Transverse colon (tissue), 4 donors: Measurements from ENCODE around the gene C1orf115. TPM values are rescaled to one million over a fixed set of nuclear protein-coding genes. Genes with fewer than 3 reads are reported as not detected.

ENCODE experiments used
- DNase-seq: peaks from one replicate; pipeline ENCODE4 v3.0.0-alpha.2; 2019
- H3K27ac ChIP-seq, 4 donors: fragments of 200-600 bp; sonication (generic); 2 replicates each; pipeline ENCODE4 v1.5.1; 2016 to 2018; ENCODE audit warnings: inconsistent platforms in 4 of 4
- H3K27me3 ChIP-seq: fragments of 200-600 bp; sonication (generic); 2 replicates; pipeline ENCODE4 v1.5.1; 2017; ENCODE audit warnings: inconsistent platforms
- H3K36me3 ChIP-seq, 4 donors: fragments of 200-600 bp; sonication (generic); 2 replicates each; pipeline ENCODE4 v1.5.1; 2017 to 2019; ENCODE audit warnings: inconsistent platforms in 4 of 4
- H3K4me1 ChIP-seq, 4 donors: fragments of 200-600 bp; sonication (generic); 2 replicates each; pipeline ENCODE4 v1.5.1; 2017 to 2020; ENCODE audit warnings: inconsistent platforms in 4 of 4
- H3K4me3 ChIP-seq, 4 donors: fragments of 200-600 bp; sonication (generic); 1 replicate in 1 of 4; 2 replicates in 3 of 4; pipeline versions ENCODE4 v1.5.1 to v1.6.1; 2017 to 2019; ENCODE audit warnings: inconsistent platforms in 4 of 4
- H3K9me3 ChIP-seq, 2 donors: fragments of 200-600 bp; sonication (generic); 2 replicates each; pipeline ENCODE4 v1.5.1; 2017 to 2019; ENCODE audit warnings: inconsistent platforms in 2 of 2
- CTCF ChIP-seq, 5 experiments: fragments of 200-600 bp in 3 of 5; fragments of 450-650 bp in 2 of 5; sonication (generic) in 3 of 5; IDR thresholded peaks; 1 replicate in 2 of 5; 2 replicates in 3 of 5; pipeline ENCODE4 v1.5.1; 2016 to 2017; ENCODE audit warnings: antibody characterized with exemption in 5 of 5, inconsistent platforms in 3 of 5, mild to moderate bottlenecking in 2 of 5, moderate library complexity in 1 of 5
- EP300 ChIP-seq: sonication (generic); formaldehyde crosslinking; IDR thresholded peaks from one replicate; pipeline ENCODE4 v1.6.1; 2017; ENCODE audit warnings: antibody characterized with exemption, low read depth
- POLR2A ChIP-seq: fragments of 450-650 bp; IDR thresholded peaks from one replicate; pipeline ENCODE4 v1.6.1; 2016; ENCODE audit warnings: antibody characterized with exemption, mild to moderate bottlenecking, moderate library complexity
- POLR2AphosphoS5 ChIP-seq, 3 donors: sonication (generic); formaldehyde crosslinking; IDR thresholded peaks; one replicate each; pipeline ENCODE4 v1.6.1; 2016; ENCODE audit warnings: antibody characterized with exemption in 3 of 3
- WGBS, 2 donors: methylation state at CpG; one replicate each; pipeline ENCODE4 v1.1.5; 2018; ENCODE audit warnings: low coverage in 1 of 2; 5-methylcytosine and 5-hydroxymethylcytosine counted together
- in situ Hi-C, 4 donors: fragments of 200-750 bp; cut with MboI; loops; one replicate each; pipeline versions ENCODE4 v1.15.0 to v1.15.1; 2017; ENCODE audit warnings: low sequenced_read_pairs in 3 of 4, low pct_ligation_motif_present in 1 of 4, low pct_unique_long_range_greater_than_20kb in 1 of 4
- intact Hi-C: fragments of 100-400 bp; cut with DNase I; formaldehyde crosslinking; loops from one replicate; pipeline ENCODE4 v1.15.1; 2023; ENCODE audit warnings: low total_unique reads
- total RNA-seq, 4 donors: library from RNA; depleted of rRNA; stranded (reverse); fragments of >200 nt; gene quantifications; one replicate each; pipeline ENCODE4 v1.1.0, GENCODE V29; 2016

Gene C1orf115
- total RNA-seq, 4 donors from 2014 or later = 43.2 to 153 (median 103) TPM

DNA sequence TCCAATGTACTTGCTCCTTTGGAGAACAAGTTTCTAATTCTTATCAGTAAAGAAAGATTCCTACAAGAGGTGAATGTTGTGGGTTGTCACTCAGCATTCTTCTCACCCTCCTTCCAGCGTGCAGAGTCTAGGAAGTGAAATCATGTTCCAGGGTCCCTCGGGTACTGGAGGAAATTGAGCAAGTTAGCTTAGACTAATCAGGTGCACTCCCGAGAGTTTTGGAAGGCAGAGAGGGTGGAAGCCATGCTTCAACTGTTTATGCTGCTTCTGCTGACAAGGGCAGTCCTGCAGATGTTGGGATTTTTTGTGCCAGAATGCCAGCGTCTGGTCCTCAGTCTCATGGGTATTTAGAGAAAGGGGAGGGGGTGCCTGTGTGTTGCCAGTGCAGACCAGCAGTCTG lies 5.3 kb upstream of the C1orf115 start:
- Histone ChIP-seq H3K27me3 (no peaks in the 10 kb centered on the region), H3K27ac (no peak overlapping the region), H3K4me3 (no peak overlapping the region), H3K4me1 (peaks cover 0 to 8% (median 2%) of the 10 kb centered on the region in 4 donors), H3K36me3 (no peaks in the 10 kb centered on the region), H3K9me3 (no peaks in the 10 kb centered on the region)
- intact Hi-C loops (no loop called here), in situ Hi-C loops (loop anchor here in 3 of 4 donors (10.0 to 25.0 kb wide), 3 partner anchors 50 to 102 kb away; partner anchors contain the start of gene MTARC1 (in 1 of the 3))
- 74% methylated on average over 4 of the region's 4 CpGs; no CpG with 5 or more reads in 1 of the 2 donors for WGBS, 2 donors
- TF ChIP-seq EP300 = no peak
- TF ChIP-seq POLR2A = no peak
- no peak for TF ChIP-seq POLR2AphosphoS5 (IDR thresholded peaks at IDR 0.05)
- TF ChIP-seq CTCF (IDR thresholded peaks at IDR 0.05) = no peak
- no peak for DNase-seq

- Histone ChIP-seq H3K4me1 (peaks cover 0 to 13% (median 5%) of the 10 kb centered on the region in 4 donors), H3K36me3 (no peaks in the 10 kb centered on the region), H3K27ac (no peak overlapping the region), H3K4me3 (no peak overlapping the region), H3K27me3 (no peaks in the 10 kb centered on the region), H3K9me3 (no peaks in the 10 kb centered on the region)
- DNase-seq = no peak
- WGBS, 2 donors = 84% methylated on average over 3 of the region's 3 CpGs; no CpG with 5 or more reads in 1 of the 2 donors
- intact Hi-C loops (no loop called here), in situ Hi-C loops (loop anchor here in 3 of 4 donors (10.0 to 25.0 kb wide), 3 partner anchors 49 to 101 kb away; partner anchors contain the start of gene MTARC1 (in 1 of the 3))
- peak in 1 of 5 experiments; percentile 10 for TF ChIP-seq CTCF (IDR thresholded peaks at IDR 0.05)
- no peak for TF ChIP-seq EP300
Observed at GRCh38 chr1:220685879-220686278, 4.3 kb upstream of the C1orf115 start.

DNA sequence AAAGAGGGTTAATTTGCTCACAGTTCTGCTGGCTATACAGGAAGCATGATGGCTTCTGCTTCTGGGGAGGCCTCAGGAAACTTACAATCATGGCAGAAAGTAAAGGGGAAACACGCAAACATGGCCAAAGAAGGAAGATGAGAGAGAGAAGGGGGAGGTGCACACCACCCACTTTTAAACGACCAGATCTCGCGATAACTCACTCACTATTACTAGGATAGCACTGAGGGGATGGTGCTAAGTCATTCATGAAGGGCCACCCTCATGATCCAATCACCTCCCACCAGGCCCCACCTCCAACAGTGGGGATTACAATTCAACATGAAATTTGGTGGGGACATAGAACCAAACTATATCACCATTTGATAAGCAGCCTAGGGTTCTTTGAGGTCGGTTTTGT lies 2.4 kb upstream of the C1orf115 start:
- in situ Hi-C loops (loop anchor here in 3 of 4 donors (10.0 to 25.0 kb wide), 3 partner anchors 47 to 99 kb away; partner anchors contain the start of gene MTARC1 (in 1 of the 3)), intact Hi-C loops (no loop called here)

GRCh38 chr1:220689666-220690065 lies 497 bp upstream of the C1orf115 start:
- TF ChIP-seq CTCF (IDR thresholded peaks at IDR 0.05) (no peak), EP300 (no peak), POLR2A (no peak), POLR2AphosphoS5 (IDR thresholded peaks at IDR 0.05) (no peak)
- no peak for DNase-seq
- H3K27me3 ChIP-seq = no peaks in the 10 kb centered on the region
- H3K9me3 ChIP-seq = no peaks in the 10 kb centered on the region
- peak overlapping the region in 3 of 4 donors; percentile 52 to 85 (median 80) for H3K4me3 ChIP-seq
- in situ Hi-C loops (loop anchor here in 3 of 4 donors (10.0 to 25.0 kb wide), 3 partner anchors 45 to 98 kb away; partner anchors contain the start of gene MTARC1 (in 1 of the 3)), intact Hi-C loops (loop anchor here (5.0 kb wide), 2 partner anchors 38 to 88 kb away; no protein-coding TSS in a partner anchor)
- H3K36me3 ChIP-seq = no peaks in the 10 kb centered on the region
- WGBS, 2 donors = 36 to 44% methylated on average over 13 to 14 of the region's 14 CpGs
- peaks cover 0 to 15% (median 9%) of the 10 kb centered on the region in 4 donors for H3K4me1 ChIP-seq
- H3K27ac ChIP-seq = no peak overlapping the region

More for the DNA sequence above, 2.4 kb upstream of the C1orf115 start:
- Histone ChIP-seq H3K27me3 (no peaks in the 10 kb centered on the region), H3K9me3 (no peaks in the 10 kb centered on the region), H3K4me3 (no peak overlapping the region), H3K27ac (no peak overlapping the region), H3K4me1 (peaks cover 0 to 15% (median 9%) of the 10 kb centered on the region in 4 donors), H3K36me3 (no peaks in the 10 kb centered on the region)
- no peak for DNase-seq
- TF ChIP-seq POLR2AphosphoS5 (IDR thresholded peaks at IDR 0.05) (no peak), EP300 (no peak), POLR2A (no peak), CTCF (IDR thresholded peaks at IDR 0.05) (no peak)
- WGBS, 2 donors = 85 to 91% methylated on average over 5 of the region's 5 CpGs
